ENCODE measurements around the gene SLC2A5.

GRCh38 chr1:9097947-9098705 is 28.7 kb upstream of the SLC2A5 start:
- TF ChIP-seq CTCF (IDR thresholded peaks at IDR 0.05; ENCODE audit: low read depth, low read length, poor library complexity, severe bottlenecking): no peak
- TF ChIP-seq EZH2phosphoT487 (IDR thresholded peaks at IDR 0.05; ENCODE audit: borderline replicate concordance, low read length): no peak

All from DOHH2 (cell line).